Keratinocyte (primary cell): Measurements from ENCODE around the gene UBE2D4. TPM values are rescaled to one million over a fixed set of nuclear protein-coding genes. Genes with fewer than 3 reads are reported as not detected.

Source experiments
- DNase-seq: peaks from one replicate; pipeline ENCODE4 v3.0.0-alpha.2; 2011; ENCODE audit warnings: low read depth, missing footprints, low spot score
- FAIRE-seq: peaks from 2 replicates; lab custom pipeline; 2011; peaks lifted over from hg19 to GRCh38; lab: Jason Lieb, UNC
- H2AFZ ChIP-seq: 2 replicates; pipeline ENCODE4 v1.6.0; 2012; ENCODE audit warnings: low read length, control low read depth, inconsistent platforms; ENCODE audit not compliant: control insufficient read depth
- H3K27ac ChIP-seq: 2 replicates; pipeline ENCODE4 v1.5.1; 2011; ENCODE audit warnings: low read length; ENCODE audit not compliant: control insufficient read depth, insufficient read depth
- H3K27me3 ChIP-seq: 3 replicates; pipeline ENCODE4 v1.6.0; 2011; ENCODE audit warnings: low read length; ENCODE audit not compliant: control insufficient read depth, insufficient read depth; ENCODE audit errors: extremely low read depth
- H3K36me3 ChIP-seq, 2 experiments: 2 replicates in 1 of 2; 3 replicates in 1 of 2; pipeline ENCODE4 v1.5.1; 2011; ENCODE audit warnings: low read length in 2 of 2, mild to moderate bottlenecking in 1 of 2; ENCODE audit not compliant: control insufficient read depth in 2 of 2, insufficient read depth in 2 of 2; ENCODE audit errors: extremely low read depth in 1 of 2
- H3K4me1 ChIP-seq: 3 replicates; pipeline ENCODE4 v1.5.1; 2011; ENCODE audit warnings: low read length; ENCODE audit not compliant: control insufficient read depth, insufficient read depth; ENCODE audit errors: extremely low read depth
- H3K4me2 ChIP-seq: 3 replicates; pipeline ENCODE4 v1.6.0; 2011; ENCODE audit warnings: low read depth, low read length; ENCODE audit not compliant: control insufficient read depth, insufficient read depth; ENCODE audit errors: extremely low read depth
- H3K4me3 ChIP-seq, 3 experiments: fragments of 200-600 bp in 1 of 3; sonication (generic) in 1 of 3; 2 replicates in 2 of 3; 3 replicates in 1 of 3; pipeline ENCODE4 v1.5.1; 2011 to 2016; ENCODE audit warnings: low read length in 3 of 3, mild to moderate bottlenecking in 3 of 3, control low read depth in 2 of 3, inconsistent platforms in 1 of 3, low read depth in 1 of 3, mixed read lengths in 1 of 3, mixed run types in 1 of 3, moderate library complexity in 1 of 3; ENCODE audit not compliant: control insufficient read depth in 2 of 3, insufficient read depth in 2 of 3; ENCODE audit errors: extremely low read depth in 1 of 3
- H3K79me2 ChIP-seq: 2 replicates; pipeline ENCODE4 v1.6.0; 2012; ENCODE audit warnings: low read length; ENCODE audit not compliant: control insufficient read depth, insufficient read depth
- H3K9ac ChIP-seq: 3 replicates; pipeline ENCODE4 v1.6.0; 2011; ENCODE audit warnings: low read length; ENCODE audit not compliant: control insufficient read depth, insufficient read depth; ENCODE audit errors: extremely low read depth
- H3K9me1 ChIP-seq: 3 replicates; pipeline ENCODE4 v1.6.0; 2011; ENCODE audit warnings: low read length; ENCODE audit not compliant: control insufficient read depth, insufficient read depth; ENCODE audit errors: extremely low read depth
- H3K9me3 ChIP-seq: 2 replicates; pipeline ENCODE4 v1.5.1; 2012; ENCODE audit warnings: low read depth, low read length; ENCODE audit not compliant: control insufficient read depth
- H4K20me1 ChIP-seq: 3 replicates; pipeline ENCODE4 v1.6.0; 2011; ENCODE audit warnings: low read length; ENCODE audit not compliant: control insufficient read depth, insufficient read depth; ENCODE audit errors: extremely low read depth
- EZH2 ChIP-seq: IDR thresholded peaks from one replicate; pipeline ENCODE4 v1.6.1; 2012; ENCODE audit warnings: inconsistent platforms, mild to moderate bottlenecking, low read length, moderate library complexity
- dilution Hi-C: fragments of 300-500 bp; cut with MboI; formaldehyde crosslinking; loops from one replicate; pipeline ENCODE4 v1.7.0; 2020; ENCODE audit warnings: low sequenced_read_pairs; ENCODE audit not compliant: extremely low pct_ligation_motif_present
- polyA plus RNA-seq, 5 experiments: library from polyadenylated mRNA; depleted of rRNA in 3 of 5; stranded (reverse) in 3 of 5; stranded (forward) in 1 of 5; unstranded in 1 of 5; fragments of >200 nt; gene quantifications; 1 replicate in 1 of 5; 2 replicates in 3 of 5; 3 replicates in 1 of 5; pipeline versions ENCODE4 v1.2.1 to v1.2.3, GENCODE V29; 2011 to 2012; ENCODE audit warnings: missing spikeins in 2 of 5, low read depth in 1 of 5, low replicate concordance in 1 of 5
- TF ChIP-seq, protein P1 (sequence below), 3 experiments: IDR thresholded peaks in 1 of 3; conservative IDR thresholded peaks in 1 of 3; optimal IDR thresholded peaks in 1 of 3; 2 replicates in 2 of 3; 3 replicates in 1 of 3; pipeline versions ENCODE3 to v1.5.1; 2011; ENCODE audit warnings: low read length in 3 of 3, mild to moderate bottlenecking in 3 of 3, moderate library complexity in 2 of 3, control low read depth in 1 of 3, inconsistent platforms in 1 of 3; ENCODE audit not compliant: insufficient read depth in 2 of 3; ENCODE audit errors: extremely low read depth in 1 of 3

The UBE2D4 gene
- polyA plus RNA-seq, 1 donor (not counting 4 experiments of a cell fraction or from before 2014, with no cell fraction given) = 8.1 TPM

DNA sequence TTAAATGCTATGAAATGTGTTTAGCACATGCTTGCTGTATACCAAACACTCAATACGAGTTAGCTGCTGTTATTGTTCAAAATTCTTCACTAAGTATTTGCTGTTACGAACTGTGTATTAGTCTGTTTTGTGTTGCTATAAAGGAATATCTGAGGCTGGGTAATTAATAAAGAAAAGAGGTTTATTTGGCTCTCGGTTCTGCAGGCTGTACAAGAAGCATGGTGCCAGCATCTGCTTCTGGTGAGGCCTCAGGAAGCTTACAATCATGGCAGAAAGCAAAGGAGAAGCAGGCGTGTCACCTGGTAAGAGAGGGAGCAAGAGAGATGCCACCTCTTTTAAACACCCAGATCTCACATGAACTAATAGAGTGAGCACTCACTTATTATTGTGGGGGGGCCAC lies 1.6 kb downstream of the UBE2D4 start:
- Histone ChIP-seq H3K4me1 (peaks cover 11% of the 10 kb centered on the region), H3K9me3 (no peaks in the 10 kb centered on the region), H3K9me1 (no peaks in the 10 kb centered on the region), H3K79me2 (no peaks in the 10 kb centered on the region), H3K27me3 (no peaks in the 10 kb centered on the region), H4K20me1 (no peaks in the 10 kb centered on the region), H3K27ac (no peak overlapping the region), H3K4me2 (no peak overlapping the region), H3K4me3 (no peak overlapping the region), H2AFZ (no peak overlapping the region), H3K9ac (no peak overlapping the region), H3K36me3 (no peaks in the 10 kb centered on the region)
- DNase-seq (no peak), FAIRE-seq (no peak)
- TF ChIP-seq, protein P1, sequence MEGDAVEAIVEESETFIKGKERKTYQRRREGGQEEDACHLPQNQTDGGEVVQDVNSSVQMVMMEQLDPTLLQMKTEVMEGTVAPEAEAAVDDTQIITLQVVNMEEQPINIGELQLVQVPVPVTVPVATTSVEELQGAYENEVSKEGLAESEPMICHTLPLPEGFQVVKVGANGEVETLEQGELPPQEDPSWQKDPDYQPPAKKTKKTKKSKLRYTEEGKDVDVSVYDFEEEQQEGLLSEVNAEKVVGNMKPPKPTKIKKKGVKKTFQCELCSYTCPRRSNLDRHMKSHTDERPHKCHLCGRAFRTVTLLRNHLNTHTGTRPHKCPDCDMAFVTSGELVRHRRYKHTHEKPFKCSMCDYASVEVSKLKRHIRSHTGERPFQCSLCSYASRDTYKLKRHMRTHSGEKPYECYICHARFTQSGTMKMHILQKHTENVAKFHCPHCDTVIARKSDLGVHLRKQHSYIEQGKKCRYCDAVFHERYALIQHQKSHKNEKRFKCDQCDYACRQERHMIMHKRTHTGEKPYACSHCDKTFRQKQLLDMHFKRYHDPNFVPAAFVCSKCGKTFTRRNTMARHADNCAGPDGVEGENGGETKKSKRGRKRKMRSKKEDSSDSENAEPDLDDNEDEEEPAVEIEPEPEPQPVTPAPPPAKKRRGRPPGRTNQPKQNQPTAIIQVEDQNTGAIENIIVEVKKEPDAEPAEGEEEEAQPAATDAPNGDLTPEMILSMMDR (optimal IDR thresholded peaks at IDR 0.05 in 1 of 3, IDR thresholded peaks at IDR 0.05 in 1 of 3, conservative IDR thresholded peaks at IDR 0.05 in 1 of 3; ENCODE audit: extremely low read depth in 1 of 3, insufficient read depth in 2 of 3, low read length in 3 of 3) = no peak
- no peak for TF ChIP-seq EZH2
- dilution Hi-C loops = no loop called here

DNA sequence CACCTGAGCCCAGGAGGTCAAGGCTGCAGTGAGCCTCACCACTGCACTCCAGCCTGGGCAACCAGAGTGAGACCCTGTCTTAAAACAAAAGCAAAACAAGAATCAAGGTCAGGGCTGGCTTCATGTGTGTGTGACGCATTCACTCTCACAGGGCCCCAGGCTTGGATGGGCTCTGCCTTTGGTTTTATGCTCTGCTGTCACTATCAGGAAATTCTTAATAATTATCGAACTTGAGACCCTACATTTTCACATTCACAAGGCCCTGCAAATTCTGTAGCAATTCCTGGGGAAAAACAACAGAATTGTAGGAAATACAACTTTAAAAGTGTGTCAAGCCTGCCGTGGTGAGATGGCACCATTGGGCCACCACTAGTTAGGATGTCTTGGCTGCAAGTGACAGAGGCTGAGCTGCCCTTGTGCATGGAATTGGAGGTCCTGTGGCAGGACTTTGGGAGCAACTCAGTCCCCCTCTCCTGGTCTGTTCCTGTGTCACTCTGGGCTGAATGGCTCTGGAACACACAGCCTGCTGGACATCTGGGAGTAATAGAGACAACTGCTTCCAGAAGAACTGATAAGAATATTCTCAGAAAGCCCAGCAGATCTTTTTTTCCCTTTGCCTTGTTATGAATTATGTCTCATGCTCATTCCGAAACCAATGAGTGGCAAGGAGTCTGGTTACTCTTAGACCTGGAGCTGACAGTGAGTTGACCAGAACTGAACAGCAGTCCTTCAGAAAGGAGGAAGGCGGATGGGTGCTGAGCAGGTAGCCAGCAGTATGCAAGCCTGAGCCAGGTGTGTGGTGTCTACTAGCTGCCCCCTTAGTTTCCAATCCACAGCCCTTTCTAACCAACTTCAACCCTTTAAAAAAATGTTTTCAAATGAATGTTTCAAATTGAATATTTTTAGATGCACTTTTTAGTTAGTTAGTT lies 3.6 kb downstream of the UBE2D4 start:
- no peak for DNase-seq
- no peaks in the 10 kb centered on the region for H3K9me3 ChIP-seq
- H3K4me3 ChIP-seq = no peak overlapping the region
- dilution Hi-C loops = no loop called here
- no peak overlapping the region for H2AFZ ChIP-seq
- no peaks in the 10 kb centered on the region for H3K36me3 ChIP-seq
- H3K79me2 ChIP-seq = no peaks in the 10 kb centered on the region
- H3K4me1 ChIP-seq = peaks cover 11% of the 10 kb centered on the region
- H4K20me1 ChIP-seq = no peaks in the 10 kb centered on the region
- no peaks in the 10 kb centered on the region for H3K27me3 ChIP-seq
- H3K4me2 ChIP-seq = no peak overlapping the region
- H3K9ac ChIP-seq = no peak overlapping the region
- H3K27ac ChIP-seq = no peak overlapping the region
- FAIRE-seq = no peak
- TF ChIP-seq EZH2 = no peak
- TF ChIP-seq, protein P1 (optimal IDR thresholded peaks at IDR 0.05 in 1 of 3, IDR thresholded peaks at IDR 0.05 in 1 of 3, conservative IDR thresholded peaks at IDR 0.05 in 1 of 3; ENCODE audit: extremely low read depth in 1 of 3, insufficient read depth in 2 of 3, low read length in 3 of 3) = no peak
- H3K9me1 ChIP-seq = no peaks in the 10 kb centered on the region
